GM21723 (cell line): ENCODE data around the gene DEK.
"Not testable (repeated sequence)": the region's sequence is repeated elsewhere in the genome, so short reads cannot be mapped to it uniquely, and the experiment has no call there.

ENCODE experiments used
- ATAC-seq: cut with Tn5 transposase; IDR thresholded peaks from one replicate; pipeline ENCODE4 v1.9.1; 2021; ENCODE audit warnings: mild to moderate bottlenecking, moderate library complexity; ENCODE audit not compliant: unreplicated experiment

DEK gene, protein sequence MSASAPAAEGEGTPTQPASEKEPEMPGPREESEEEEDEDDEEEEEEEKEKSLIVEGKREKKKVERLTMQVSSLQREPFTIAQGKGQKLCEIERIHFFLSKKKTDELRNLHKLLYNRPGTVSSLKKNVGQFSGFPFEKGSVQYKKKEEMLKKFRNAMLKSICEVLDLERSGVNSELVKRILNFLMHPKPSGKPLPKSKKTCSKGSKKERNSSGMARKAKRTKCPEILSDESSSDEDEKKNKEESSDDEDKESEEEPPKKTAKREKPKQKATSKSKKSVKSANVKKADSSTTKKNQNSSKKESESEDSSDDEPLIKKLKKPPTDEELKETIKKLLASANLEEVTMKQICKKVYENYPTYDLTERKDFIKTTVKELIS

DNA sequence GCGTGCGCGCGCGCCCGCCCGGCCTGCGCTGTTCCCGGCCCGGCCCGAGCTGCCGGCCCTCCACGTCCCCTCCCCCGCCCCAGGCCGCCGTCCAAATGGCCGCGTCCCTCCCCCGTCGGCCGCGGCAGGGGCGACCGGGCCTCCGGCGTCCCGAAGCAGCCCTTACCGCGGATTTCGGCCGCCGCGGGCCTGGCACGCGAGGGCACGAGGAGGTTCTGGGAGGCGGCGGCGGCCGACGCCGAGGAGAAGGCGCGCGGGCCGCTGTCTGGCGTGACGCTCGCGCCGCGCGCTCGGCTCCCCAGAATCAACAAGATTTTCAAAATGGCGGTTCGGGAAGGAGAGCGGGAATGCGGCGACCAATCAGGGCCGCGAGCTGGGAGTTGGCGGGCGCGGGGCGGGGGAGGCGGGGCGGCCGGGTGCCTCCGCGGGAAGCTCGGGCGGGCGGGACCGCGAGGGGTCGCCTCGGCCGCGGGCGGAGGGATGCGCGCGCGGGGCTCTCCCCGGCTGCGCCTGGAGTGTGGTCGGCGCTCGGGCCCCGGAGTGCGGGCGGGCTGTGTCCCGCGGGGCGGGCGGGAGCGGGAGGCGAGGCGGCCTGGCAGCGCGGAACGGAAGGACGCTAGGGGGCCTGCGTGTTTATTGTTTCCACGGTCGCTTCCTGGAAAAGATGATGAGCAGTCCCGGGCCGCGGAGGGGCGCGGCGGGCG is at the start of gene DEK:
Gene DEK (minus strand): TSS at position 312 of the 704 bp plus-strand sequence. CDS start 543 bp downstream, outside the sequence.
- peak; percentile 41 for ATAC-seq

DNA sequence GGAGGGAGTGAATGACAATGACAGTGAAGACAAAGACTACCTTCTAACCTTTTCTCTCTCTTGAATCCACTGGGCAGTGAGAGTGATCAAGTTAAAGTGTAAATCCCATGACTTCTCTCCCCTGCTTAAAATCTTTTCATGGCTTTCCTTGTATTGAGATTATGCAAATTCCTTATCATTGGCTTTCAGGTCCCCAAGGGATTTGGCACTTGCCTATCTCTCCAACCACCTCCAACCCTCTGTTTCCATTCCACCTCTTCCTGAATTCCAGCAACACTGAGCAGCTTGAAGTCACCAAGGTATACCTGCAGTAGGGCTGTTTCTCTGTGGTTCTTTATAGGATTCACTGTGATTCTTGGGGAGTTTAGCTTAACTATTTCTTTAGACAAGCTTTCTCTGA is 48.0 kb upstream of the DEK start:
- no peak for ATAC-seq

DNA sequence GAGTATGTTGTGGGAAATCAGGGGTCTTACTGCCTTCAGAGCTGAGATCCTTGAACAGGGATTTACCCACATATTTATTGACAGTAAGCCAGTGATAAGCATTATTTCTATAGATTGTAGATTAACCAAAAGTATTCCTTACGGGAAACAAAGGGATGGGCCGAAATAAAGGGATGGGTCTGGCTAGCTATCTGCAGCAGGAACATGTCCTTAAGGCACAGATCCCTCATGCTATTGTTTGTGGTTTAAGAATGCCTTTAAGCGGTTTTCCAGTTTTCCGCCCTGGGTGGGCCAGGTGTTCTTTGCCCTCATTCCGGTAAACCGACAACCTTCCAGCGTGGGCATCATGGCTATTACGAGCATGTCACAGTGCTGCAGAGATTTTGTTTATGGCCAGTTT is 45.7 kb upstream of the DEK start:
- not testable (repeated sequence) for ATAC-seq

DNA sequence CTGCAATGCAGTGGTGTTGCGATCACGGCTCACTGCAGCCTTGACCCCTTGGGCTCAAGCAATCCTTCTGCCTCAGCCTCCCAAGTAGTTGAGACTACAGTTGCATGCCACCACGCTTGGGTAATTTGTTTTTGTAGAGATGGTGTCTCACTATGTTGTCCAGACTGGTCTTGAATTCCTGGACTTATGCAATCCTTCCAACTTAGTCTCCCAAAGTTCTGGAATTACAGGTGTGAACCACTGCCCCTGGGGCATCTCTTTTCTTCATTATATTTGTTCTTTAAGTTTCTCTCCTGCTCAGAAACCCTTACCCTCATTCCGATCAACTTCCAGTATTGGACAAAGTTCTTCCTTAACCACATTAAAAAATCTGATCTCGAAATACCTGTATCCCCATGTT is 44.7 kb upstream of the DEK start:
- no peak for ATAC-seq

DNA sequence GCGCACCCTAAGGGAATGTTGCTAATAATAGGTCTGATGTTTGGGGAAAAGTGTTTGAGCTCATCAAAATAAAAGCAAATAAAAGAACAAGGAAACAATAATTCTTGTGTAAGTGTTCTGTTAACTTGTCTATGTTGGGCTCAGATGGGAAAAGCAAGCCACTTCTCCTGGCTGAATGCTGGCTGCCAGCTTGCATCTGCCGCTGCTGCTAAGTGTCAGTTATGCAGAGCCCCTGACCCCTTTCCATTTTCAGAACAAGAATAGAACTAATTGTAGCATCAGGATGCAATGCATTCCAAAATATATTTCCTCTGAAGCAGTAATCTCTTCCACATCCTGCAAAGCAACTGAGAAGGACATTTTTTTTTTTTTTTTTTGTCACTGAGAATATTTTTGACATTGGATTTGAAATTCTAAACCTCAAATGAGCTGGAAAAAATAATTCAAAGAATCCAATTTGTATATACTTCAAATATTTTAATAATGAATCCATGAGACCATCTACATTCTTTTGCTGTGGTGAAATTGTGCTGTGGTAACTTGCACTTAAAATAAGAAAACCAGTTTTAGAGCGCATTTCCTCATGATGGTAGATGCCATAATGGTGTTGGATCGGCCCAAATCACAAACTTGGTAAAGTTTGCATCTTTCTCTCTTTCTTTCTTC is 43.9 kb upstream of the DEK start:
- no peak for ATAC-seq

DNA sequence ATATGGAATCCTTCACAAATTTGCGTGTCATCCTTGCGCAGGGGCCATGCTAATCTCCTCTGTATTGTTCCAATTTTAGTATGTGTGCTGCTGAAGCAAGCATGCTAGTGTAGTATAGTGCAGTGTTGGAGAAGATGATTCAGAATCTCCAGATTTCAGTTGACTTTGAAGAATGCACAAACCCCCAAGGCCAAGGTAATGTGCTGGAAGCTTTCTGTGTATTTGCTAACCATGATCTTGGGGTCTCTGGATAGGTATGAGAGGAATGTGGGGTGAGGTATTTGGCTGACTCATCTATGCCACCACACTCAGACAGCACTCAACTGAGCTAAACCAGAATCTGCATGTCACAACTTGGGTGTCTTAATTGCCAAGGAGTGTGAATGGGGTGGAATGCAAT is 42.6 kb upstream of the DEK start:
- no peak for ATAC-seq

DNA sequence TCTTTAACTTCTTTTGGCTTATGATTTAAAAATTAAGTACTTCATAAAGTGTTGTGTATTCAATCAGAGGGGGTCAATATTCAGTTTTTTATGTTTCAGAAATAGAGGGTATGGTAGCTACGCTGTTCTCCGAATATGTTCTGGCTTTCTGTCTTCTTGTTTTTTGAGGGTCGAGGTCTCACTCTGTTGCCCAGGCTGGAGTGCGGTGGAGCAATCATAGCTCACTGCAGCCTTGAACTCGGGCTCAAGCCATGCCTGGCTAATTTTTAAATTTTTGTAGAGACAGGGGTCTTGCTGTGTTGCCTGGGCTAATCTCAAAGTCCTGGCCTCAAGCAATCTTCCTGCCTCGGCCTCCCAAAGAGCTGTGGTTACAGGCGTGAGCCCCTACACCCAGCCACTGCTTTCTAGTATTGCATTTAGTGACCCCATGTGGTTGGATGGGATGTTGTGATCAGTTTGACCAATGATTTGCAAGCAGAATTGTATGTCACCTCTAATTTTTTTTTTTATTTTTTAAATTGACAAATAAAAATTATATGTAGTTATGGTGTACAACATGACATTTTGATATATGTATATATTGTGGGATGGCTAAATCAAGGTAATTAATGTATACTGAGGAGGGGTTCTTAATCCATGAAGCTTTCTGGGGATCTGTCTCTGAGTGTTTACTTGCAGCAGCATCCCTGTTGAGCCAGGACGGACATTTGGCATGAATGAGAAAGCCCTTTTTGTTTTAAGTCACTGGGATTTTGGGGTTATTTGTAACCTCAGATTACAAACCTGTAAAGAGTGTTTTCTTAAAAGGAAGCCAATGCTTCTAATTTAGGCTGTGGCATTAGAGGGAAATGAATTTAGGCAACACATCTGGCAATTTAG is 38.5 kb upstream of the DEK start:
- no peak for ATAC-seq

DNA sequence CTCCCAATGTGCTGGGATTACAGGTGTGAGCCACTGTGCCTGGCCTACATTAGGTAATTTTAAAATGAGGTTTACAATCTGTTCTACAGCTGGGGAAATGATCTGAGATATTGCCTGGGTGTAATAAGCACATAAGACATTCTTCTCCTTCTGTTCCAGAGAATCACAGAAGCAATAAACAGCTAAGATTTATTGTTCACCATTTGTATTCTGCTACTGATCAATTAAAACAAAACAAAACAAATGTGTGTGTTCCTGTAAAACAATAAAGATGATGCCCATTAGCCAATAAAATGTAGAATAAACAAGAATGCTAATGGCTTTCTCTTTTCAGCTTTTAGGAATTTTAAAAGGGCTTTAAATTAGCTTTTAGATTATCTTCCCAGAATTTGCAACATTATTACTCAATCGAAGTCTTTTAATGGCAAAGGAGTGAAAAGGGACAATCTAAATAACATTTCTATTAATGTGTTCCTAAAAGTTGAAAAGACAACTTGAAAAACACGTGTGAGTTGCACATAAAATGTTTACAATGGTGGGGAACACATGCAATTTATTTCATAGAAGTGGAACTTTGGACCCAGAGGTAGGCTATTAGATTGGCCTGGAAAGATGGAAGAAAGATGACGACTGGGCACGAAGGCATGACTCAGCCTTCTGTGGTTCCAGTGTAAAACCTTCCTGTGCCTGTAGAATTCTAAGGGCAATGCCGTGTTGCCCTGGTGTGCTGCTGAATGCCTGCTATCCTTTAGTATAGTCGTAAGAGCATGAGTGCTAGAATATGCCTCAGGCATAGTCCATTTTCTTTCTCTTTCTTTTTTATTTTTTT is 29.0 kb upstream of the DEK start:
- ATAC-seq: no peak

DNA sequence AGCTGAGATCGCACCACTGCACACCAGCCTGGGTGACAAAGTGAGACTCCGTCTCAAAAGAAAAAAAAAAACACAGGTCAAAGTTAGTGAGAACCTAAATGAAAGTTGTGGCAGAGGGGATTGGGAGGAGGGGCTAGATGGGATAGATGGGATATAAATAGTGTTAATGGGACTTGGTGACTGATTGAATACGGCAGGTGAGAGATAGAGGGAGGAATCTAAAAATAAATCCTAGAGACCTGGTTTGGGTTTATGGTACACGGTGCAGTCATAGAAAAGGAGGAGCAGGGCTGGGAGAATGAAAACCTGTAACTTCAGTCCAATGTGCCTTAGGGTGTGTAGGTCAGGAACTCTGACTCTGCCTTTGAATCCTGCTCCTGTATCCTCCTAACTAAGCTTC is 25.0 kb upstream of the DEK start:
- no peak for ATAC-seq

DNA sequence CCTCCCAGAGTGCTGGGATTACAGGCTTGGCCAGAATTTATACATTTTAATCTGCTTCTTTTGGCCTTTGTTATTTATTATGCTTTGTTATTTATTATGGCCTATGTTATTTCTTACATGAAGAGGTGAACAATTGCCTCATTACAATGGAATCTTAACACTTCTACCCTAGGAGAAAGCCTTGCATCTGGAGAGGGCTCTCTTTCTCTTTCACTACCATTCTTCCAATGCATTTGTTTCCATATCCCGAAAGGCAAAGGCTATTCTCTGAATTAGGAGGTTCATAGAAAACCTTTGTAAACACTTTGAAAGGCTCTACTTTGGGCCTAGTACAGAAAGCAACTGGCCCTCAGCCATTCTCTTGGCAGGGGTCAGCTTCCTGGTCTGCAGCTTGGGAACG is 19.9 kb upstream of the DEK start:
- no peak for ATAC-seq

DNA sequence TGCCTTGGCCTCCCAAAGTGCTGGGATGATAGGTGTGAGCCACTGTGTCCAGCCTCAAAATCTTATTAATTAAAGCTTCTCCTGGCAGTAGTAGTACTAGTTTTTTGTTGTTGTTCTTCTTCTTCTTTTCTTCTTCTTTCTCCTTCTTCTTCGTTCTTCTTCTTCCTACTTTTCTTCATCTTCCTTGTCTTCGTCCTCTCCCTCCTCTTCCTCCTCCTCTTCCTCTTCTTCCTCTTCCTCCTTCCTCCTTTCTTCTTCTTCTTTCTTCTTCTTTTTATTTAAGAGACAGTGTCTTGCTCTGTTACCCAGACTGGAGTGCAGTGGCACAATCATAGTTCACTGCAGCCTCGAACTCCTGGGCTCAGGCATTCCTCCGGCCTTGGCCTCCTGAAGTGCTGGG is 17.2 kb upstream of the DEK start:
- ATAC-seq: no peak

DNA sequence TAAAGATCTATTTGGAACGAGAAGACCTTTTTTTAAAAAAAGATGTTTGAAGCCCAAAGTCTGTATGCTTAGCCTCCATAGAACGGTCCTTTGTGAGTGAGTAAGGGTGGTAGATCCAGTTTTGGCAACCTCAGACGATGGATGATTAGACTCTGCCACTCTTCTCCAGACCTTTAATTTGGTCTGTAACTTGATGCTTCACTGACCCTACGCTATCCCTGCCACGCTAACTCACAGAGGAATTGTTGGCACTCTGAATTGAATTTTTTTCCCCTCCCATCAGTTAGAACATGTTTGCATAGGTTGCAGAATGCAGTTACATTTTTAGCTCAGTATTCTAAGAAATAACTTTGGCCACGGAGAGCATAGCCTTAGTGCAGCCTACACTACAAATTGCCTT is 15.8 kb upstream of the DEK start:
- no peak for ATAC-seq

DNA sequence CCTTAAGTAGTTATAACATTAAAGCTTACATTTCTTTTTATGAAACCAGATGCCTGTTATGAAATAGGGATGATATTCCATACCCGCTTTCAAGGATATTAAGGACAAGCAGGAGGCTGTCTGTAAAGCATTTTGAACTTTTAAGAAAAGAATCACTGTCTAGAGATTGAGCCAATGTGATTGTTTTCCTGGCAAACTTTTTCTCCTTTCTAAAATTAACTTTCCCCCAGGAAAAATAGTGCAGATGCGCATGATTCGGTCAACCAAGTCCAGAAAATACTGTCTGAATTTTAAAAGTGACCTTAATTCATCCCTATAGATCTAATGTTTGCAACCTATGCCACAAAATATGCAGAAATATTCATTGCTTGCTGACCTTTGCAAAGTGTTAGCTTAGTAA is 15.1 kb upstream of the DEK start:
- ATAC-seq: no peak

DNA sequence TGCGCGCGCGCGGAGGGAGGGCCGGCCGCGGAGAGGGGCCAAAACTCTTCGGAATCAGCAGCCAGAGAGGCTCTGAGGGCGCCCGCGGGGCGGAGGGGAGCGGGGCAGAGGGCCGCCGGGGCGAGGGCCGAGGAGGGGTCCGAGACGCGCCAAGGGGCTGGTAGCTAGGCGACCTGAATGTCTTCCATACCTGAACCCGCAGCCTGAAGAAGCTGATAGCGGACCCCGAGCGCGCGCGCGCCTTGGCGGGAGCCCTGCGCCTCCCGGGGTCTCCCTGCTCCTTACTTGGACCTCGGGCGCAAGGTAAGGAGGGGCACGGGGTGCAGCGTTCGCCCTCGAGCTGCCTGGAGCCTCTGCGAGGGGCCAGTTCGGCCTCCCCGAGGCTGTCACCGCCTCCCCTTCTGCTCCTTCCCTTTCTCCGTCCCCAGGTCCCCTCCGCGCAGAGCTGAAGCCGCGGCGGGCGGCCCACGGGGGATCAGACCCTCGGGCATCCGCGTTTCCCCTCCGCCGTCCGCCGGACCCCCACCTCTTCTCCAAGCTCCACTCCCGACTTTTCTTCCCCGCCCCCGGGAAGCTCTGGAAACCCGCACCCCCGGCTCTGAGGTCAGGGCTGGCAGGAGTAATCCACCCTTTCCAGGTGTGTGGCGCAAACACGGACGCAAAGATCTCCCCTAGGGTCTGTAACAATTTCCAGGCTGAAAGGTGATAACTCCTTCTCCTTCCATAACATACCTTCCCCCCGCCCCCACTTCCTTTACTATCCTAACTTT is 13.1 kb upstream of the DEK start:
- ATAC-seq: no peak

DNA sequence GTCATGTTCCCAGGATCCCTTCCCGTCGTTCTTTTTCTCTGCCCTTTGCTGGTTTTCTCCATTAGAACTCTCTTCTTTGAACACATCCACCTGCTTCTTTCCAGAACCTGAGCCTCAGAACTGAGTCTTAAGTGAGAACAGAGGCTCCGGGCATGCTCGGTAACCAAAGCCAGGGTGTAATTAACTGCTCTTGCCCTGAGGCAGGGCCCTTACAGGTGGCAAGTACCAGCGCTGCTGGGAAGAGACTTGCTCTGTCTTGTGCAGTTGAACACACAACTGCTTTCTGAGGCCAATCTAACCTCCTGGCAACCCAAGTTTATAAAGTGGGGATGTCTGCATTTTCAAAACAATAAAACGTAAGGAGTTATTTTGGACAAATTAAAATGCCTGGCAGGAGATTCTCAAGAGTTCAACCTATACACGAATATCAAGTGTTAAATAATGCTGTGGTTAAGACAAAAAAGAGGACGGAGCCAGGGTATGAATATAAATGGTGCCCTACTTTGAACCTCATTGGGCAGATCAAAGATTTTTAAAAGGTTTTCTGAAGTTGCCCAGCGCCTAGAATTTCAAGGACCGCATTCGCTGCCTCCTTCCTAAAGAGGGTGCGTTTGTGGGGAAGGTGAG is 12.4 kb upstream of the DEK start:
- ATAC-seq: no peak

DNA sequence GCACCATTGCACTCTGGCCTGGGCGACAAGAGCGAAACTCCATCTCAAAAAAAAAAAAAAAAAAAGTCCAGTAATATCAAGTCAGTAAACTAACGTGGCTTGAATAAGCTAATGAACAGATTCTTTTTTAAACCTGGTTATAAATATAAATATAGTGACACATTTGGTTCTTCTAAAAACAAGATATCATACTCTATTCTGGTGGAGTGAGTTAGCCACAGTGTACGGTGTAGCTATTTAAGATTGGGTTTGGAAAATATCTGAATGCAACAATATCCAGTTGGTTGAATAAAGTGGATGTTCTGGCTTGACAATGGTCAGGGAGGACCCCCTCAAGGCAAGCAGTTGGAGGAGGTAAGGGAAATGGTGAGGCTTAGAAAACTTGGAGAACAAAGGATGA is 5.9 kb upstream of the DEK start:
- no peak for ATAC-seq

DNA sequence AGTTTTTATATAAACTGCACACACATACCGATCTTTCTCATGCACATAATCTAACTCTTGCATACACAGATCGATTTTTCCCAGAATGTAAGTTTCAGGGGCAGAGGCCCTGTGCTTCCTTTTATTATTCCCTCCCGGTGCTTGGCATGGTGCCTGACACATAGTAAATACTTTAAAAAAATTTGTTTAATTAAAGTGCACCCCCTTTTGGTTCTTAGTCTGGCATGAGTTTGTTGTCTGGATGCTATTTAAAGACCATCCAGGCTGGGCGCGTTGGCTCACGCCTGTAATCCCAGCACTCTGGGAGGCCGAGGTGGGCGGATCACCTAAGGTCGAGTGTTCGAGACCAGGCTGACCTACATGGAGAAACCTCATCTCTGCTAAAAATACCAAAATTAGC is 5.4 kb upstream of the DEK start:
- no peak for ATAC-seq

DNA sequence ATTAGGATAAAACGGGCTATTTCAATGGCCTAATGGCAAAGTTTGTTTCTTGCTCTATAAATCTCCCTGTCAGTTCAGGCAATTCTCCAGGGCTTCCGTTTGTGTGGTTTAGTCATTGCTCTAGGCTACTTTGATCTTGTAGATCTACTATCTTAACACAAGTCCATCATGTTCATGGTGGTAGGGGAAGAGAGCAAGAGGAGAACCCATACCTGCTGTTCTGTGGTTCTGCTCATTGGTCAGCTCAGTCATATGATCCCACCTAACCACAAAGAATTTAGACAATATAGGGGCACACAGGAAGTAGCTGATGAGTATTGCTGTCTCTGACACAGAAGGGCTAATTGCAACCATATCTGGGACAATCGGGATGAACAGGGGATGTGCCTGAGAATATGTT is 4.9 kb upstream of the DEK start:
- no peak for ATAC-seq

DNA sequence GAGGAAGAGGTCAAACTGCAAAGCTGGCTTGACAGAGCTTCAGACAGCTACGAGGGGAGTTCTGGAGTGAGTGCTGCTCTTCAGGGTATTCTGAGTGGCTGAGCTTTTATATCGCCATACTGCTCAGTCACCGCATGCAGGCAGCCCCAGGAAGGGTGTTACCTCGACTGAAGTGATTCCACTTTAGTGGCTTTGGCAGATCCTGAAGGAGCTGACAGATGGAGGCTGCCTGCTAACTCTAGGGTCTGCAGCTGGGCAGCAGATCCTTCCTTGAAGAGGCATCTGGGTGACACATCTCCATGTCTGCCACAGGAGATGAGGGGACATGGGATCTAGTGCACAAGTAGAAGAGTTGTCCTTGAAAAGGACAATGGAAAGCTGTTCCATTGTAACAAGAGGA is 3.7 kb upstream of the DEK start:
- ATAC-seq: no peak
